Pons (tissue), 1 donor: ENCODE data around the gene PGBD2.
"Not testable (repeated sequence)": the region's sequence is repeated elsewhere in the genome, so short reads cannot be mapped to it uniquely, and the experiment has no call there.

Experiments
- DNase-seq: peaks from one replicate; pipeline ENCODE4 v3.0.0-alpha.2; 2016; ENCODE audit warnings: low spot score

Gene PGBD2

GRCh38 chr1:248927283-248927682, 21.2 kb downstream of the PGBD2 start:
- not testable (repeated sequence) for DNase-seq

DNA sequence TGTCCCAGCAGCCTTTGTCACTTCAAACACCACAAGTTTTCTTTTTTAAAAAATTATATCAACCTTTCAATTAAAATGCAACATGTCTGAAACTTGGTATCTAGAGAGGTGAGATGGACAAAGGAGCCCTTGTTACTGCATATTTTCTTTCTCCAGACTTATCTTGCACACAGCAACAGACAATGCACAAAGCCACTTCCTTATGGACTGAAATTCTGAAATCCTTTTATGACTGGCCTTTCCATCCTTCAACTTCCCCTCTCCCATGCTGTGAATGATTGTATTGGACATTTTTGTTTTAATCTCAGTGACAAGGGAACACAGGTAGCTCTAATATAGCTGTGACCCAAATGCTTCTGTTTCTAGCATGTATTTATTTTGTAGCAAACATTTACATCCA, 22.1 kb downstream of the PGBD2 start:
- DNase-seq = not testable (repeated sequence)

DNA sequence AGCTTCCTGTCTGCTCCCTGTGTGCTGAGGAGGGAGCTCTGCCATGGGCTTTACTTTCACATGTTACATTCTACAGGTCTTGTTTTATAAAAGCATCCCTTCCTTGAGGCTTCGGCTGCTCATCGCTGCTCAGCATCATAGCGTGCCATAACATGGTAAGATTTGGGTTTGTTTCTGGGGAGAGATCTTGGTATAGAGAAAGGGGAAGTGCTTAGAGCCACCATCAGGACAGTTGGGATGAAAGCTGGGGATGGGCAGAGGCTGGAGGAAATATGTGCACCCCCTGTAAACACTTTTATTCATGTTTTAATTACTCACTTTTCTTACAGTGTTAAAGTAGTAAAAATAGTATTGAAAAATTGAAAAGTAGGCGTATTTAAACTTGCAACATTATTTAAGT, 24.0 kb downstream of the PGBD2 start:
- DNase-seq = not testable (repeated sequence)

GRCh38 chr1:248938173-248938809, 32.3 kb downstream of the PGBD2 start:
- not testable (repeated sequence) for DNase-seq

DNA sequence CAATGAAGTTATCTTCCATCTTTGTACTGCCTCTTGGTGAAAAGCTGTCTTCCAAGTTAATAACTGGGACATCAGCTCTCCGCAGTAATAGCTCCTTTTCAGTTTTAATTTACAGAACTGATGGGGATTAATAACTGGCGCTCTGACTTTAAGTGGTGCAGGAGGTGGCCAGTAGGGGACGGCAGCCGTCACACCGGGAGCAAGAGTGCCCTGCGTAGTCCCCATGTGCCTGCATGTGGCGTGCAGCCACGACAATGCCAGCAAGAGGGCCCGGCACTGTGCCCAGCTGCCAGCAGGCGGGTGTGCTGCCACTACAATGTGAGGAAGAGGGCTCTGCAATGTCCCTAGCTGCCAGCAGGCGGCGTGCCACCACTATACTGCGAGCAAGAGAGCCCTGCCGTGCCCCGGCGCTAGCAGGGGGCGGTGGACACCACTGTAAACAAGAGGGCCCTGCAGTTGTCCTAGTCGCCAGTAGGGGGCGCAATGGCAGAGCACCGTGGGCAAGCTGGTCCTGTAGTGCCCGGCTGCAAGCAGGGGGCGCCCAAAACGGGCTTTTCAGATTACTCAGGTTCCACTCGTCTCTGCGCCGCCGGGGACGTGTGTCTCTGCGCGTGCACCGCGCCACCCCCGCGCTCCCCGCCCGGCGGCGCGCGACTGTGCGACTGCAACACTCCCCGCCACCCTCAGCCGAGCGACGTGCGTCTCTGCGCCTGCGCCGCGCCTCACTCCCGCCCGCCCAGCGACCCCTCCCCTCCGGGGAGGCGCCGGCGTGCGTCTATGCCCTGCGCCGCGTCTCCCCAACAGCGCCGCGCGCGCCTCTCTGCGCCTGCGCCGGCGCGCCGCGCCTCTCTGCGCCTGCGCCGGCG, 38.3 kb downstream of the PGBD2 start:
- not testable (repeated sequence) for DNase-seq

GRCh38 chr1:248945000-248945423, 39.0 kb downstream of the PGBD2 start:
- DNase-seq = not testable (repeated sequence)

- not testable (repeated sequence) for DNase-seq
These were observed 39.4 kb downstream of the PGBD2 start for GRCh38 chr1:248945453-248945852.

DNA sequence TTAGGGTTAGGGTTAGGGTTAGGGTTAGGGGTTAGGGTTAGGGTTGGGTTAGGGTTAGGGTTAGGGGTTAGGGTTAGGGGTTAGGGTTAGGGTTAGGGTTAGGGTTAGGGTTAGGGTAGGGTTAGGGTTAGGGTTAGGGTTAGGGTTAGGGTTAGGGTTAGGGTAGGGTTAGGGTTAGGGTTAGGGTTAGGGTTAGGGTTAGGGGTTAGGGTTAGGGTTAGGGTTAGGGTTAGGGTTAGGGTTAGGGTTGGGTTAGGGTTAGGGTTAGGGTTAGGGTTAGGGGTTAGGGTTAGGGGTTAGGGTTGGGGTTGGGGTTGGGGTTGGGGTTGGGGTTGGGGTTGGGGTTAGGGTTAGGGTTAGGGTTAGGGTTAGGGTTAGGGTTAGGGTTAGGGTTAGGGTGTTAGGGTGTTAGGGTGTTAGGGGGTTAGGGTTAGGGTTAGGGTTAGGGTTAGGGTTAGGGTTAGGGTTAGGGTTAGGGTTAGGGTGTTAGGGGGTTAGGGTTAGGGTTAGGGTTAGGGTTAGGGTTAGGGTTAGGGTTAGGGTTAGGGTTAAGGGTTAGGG, 39.9 kb downstream of the PGBD2 start:
- not testable (repeated sequence) for DNase-seq
